HUES64 (cell line): ENCODE measurements around the gene LILRB2.

Experiments used
- H3K27ac ChIP-seq: 2 replicates; pipeline ENCODE4 v1.7.0; 2013; ENCODE audit warnings: low read depth, low read length, inconsistent platforms
- H3K27me3 ChIP-seq: 2 replicates; pipeline ENCODE4 v1.6.1; 2013; ENCODE audit warnings: mild to moderate bottlenecking, low read length; ENCODE audit not compliant: insufficient read depth
- H3K36me3 ChIP-seq: 2 replicates; pipeline ENCODE4 v1.6.1; 2013; ENCODE audit warnings: mild to moderate bottlenecking, low read length; ENCODE audit not compliant: insufficient read depth
- H3K4me1 ChIP-seq: 2 replicates; pipeline ENCODE4 v1.6.1; 2013; ENCODE audit warnings: mild to moderate bottlenecking, low read length, moderate library complexity; ENCODE audit not compliant: insufficient read depth
- H3K4me3 ChIP-seq: 2 replicates; pipeline ENCODE4 v1.5.1; 2013; ENCODE audit warnings: mild to moderate bottlenecking, low read length, moderate library complexity
- H3K9ac ChIP-seq: 2 replicates; pipeline ENCODE4 v1.6.1; 2013; ENCODE audit warnings: mild to moderate bottlenecking, low read depth, low read length
- H3K9me3 ChIP-seq: 2 replicates; pipeline ENCODE4 v1.6.1; 2013; ENCODE audit warnings: low read depth, low read length; ENCODE audit not compliant: insufficient read depth
- WGBS: fragments of 150-250, 120-280 bp; methylation state at CpG from one replicate; pipeline ENCODE4 v1.1.7; 2013; ENCODE audit warnings: missing lambda C conversion rate; 5-methylcytosine and 5-hydroxymethylcytosine counted together

The LILRB2 gene

DNA sequence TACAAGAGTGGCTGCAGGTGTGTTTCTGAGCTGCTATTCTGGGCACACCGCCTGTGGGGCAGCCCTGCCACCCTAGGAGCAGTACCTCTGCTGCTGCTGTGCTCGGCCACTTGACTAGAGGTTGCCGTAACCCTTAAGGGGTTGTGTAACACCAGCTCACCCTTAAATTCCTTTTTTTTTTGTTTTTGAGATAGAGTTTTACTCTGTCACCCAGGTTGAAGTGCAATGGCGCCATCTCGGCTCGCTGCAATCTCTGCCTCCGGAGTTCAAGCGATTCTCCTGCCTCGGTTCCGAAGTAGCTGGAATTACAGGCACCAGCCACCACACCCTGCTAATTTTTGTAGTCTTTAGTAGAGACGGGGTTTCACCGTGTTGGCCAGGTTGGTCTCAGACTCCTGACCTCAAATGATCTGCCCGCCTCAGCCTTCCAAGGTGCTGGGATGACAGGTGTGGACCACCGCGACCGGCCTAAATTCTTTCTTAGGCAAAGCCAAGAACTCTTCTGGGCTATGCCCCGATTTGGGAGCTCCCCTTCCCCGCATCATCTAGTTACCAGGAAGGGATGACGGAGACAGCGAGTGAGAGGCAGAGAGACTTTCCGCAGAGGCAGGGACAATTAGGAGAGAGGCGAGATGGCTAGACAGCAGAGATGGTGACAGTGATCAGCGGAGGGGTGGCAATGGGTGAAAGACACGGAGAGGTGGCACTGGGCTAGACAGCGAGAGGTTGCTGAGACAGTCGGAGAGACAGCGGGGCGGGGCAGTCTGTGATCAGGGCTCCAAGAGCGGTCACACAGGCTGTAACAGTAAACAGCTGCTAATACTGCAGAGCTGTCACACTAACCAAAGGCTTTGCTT, 36.4 kb upstream of the LILRB2 start:
- no peaks in the 10 kb centered on the region for H3K4me1 ChIP-seq
- H3K4me3 ChIP-seq: no peak overlapping the region
- 88% methylated on average over 29 of the region's 29 CpGs for WGBS
- H3K9ac ChIP-seq: no peak overlapping the region; the same call in 1 of the 2 replicates
- no peaks in the 10 kb centered on the region for H3K27me3 ChIP-seq
- H3K27ac ChIP-seq: no peak overlapping the region
- peaks cover 7% of the 10 kb centered on the region for H3K9me3 ChIP-seq
- H3K36me3 ChIP-seq: no peaks in the 10 kb centered on the region

GRCh38 chr19:54316746-54317107, 35.8 kb upstream of the LILRB2 start:
- Histone ChIP-seq H3K27me3 (no peaks in the 10 kb centered on the region), H3K4me1 (no peaks in the 10 kb centered on the region), H3K9ac (no peak overlapping the region; the same call in 1 of the 2 replicates), H3K4me3 (no peak overlapping the region), H3K27ac (no peak overlapping the region), H3K36me3 (no peaks in the 10 kb centered on the region), H3K9me3 (peaks cover 2% of the 10 kb centered on the region; the same call in 1 of the 2 replicates)
- WGBS: 81% methylated on average over 11 of the region's 11 CpGs

- H3K27ac ChIP-seq: no peak overlapping the region
- no peaks in the 10 kb centered on the region for H3K4me1 ChIP-seq
- no peaks in the 10 kb centered on the region for H3K36me3 ChIP-seq
- H3K9me3 ChIP-seq: no peaks in the 10 kb centered on the region
- H3K4me3 ChIP-seq: no peak overlapping the region
- H3K9ac ChIP-seq: no peak overlapping the region
- H3K27me3 ChIP-seq: no peaks in the 10 kb centered on the region
- WGBS: 87% methylated on average over 10 of the region's 10 CpGs
Measured at GRCh38 chr19:54315956-54316355, 35.0 kb upstream of the LILRB2 start.

GRCh38 chr19:54312436-54313377, 31.8 kb upstream of the LILRB2 start, which contains the start of gene LILRA5:
TSS of gene LILRA5 (minus strand) at chr19:54313166. CDS start at chr19:54313019, 147 bp downstream.
- Histone ChIP-seq H3K4me1 (no peaks in the 10 kb centered on the region), H3K9ac (no peak within 1 kb of the TSS), H3K36me3 (no peaks in the 10 kb centered on the region), H3K27me3 (no peaks in the 10 kb centered on the region), H3K4me3 (no peak within 1 kb of the TSS), H3K9me3 (no peaks in the 10 kb centered on the region), H3K27ac (no peak within 1 kb of the TSS)
- WGBS: 75% methylated on average over 13 of the region's 13 CpGs

DNA sequence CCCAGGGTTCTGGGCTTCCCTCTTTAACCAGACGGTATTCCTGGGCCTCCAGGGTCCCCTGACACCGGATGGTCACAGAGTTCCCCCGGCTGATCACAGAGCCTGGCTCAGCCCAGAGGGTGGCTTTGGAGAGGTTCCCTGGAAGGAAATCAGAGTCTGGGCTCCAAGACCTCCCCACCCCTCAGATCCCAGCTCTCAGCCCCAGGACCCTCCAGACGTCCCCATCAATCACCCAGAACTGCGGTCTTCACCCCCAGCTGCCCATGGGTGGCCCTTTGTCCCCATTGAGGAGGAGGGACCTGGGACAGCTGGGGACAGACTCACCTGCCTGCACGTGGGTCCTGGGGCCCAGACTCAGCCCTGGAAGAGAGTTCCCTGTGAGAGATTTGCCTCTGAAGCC, 31.1 kb upstream of the LILRB2 start:
- Histone ChIP-seq H3K4me1 (no peaks in the 10 kb centered on the region), H3K27ac (no peak overlapping the region), H3K9me3 (no peaks in the 10 kb centered on the region), H3K27me3 (no peaks in the 10 kb centered on the region), H3K4me3 (no peak overlapping the region), H3K9ac (no peak overlapping the region), H3K36me3 (no peaks in the 10 kb centered on the region)
- WGBS: 84% methylated on average over 6 of the region's 6 CpGs

DNA sequence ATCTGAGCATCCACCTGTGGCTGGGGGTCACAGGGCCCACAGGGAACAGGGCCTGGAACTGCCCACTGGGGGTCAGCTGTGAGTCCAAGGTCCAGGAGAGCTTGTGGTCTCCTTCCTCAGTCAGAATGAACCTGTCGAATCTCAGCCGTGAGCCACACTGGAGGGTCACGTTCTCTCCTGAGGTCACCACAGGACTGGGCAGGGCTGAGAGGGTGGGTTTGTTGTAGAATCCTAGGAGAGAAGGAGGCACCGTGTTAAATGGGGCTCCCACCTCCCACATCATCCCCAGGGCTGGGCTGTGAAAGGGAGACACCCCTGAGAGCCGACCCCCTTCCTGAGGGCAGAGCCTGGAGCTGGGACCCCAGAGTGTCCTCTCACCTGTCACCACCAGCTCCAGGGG, 30.6 kb upstream of the LILRB2 start:
- Histone ChIP-seq H3K9ac (no peak overlapping the region), H3K27ac (no peak overlapping the region), H3K36me3 (no peaks in the 10 kb centered on the region), H3K9me3 (no peaks in the 10 kb centered on the region), H3K27me3 (no peaks in the 10 kb centered on the region), H3K4me1 (no peaks in the 10 kb centered on the region), H3K4me3 (no peak overlapping the region)
- 81% methylated on average over 4 of the region's 5 CpGs for WGBS

GRCh38 chr19:54310543-54310942, 29.6 kb upstream of the LILRB2 start:
- Histone ChIP-seq H3K9me3 (no peaks in the 10 kb centered on the region), H3K4me1 (no peaks in the 10 kb centered on the region), H3K9ac (no peak overlapping the region), H3K27ac (no peak overlapping the region), H3K36me3 (no peaks in the 10 kb centered on the region), H3K27me3 (no peaks in the 10 kb centered on the region), H3K4me3 (no peak overlapping the region)
- 70% methylated on average over 5 of the region's 5 CpGs for WGBS

DNA sequence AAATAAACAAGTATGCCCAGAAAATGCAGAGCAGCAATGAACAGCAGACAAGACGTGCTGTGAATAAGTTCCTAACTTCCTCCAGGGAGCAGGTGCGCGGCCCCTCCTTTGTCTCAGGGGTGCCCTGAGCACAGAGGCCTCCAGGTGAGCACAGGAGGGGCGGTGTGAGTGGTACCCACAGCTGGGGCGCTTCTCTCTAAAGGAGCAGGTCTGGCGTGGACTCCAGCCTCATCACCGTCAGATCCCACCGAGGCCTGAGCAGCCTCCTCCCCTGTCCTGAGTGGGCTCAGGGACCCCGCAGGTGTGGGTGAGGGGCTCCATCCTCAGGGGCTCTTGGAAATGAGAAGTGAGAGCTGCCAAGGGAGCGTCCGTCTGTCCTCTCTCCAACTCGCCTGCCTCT, 28.9 kb upstream of the LILRB2 start:
- H3K27me3 ChIP-seq: no peaks in the 10 kb centered on the region
- H3K4me3 ChIP-seq: no peak overlapping the region
- no peak overlapping the region for H3K9ac ChIP-seq
- H3K4me1 ChIP-seq: no peaks in the 10 kb centered on the region
- 82% methylated on average over 12 of the region's 12 CpGs for WGBS
- H3K27ac ChIP-seq: no peak overlapping the region
- H3K36me3 ChIP-seq: no peaks in the 10 kb centered on the region
- no peaks in the 10 kb centered on the region for H3K9me3 ChIP-seq

DNA sequence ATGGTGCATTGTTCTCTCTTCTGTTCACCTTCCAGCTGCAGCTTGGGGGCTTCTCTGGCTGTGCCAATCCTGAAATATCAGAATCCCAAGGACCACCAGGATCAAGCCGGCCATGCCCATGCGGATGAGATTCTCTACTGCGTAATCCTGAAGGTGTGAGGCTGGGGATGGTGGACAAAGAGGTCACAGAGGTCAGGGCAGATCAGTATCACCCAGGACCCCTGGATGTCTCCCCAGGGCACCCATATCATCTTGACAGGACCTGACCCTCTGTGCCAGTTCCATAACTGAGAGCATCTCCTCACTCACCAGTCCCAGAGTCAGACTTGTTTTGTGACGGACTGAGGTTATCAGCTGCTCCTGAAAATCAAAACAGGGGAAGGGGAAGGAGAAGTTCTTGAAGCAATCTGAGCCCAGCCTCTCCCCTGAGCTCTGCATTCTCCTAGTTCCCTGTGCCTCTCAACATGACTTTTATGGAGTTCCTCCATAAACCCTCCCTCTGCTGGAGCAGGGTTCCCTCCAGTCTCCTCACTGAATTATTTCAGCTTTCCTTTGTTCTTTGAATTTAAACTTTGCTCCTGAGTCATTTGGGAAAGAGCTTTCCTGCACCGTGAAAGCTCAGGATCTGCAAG, 26.6 kb upstream of the LILRB2 start:
- Histone ChIP-seq H3K4me3 (no peak overlapping the region), H3K9me3 (no peaks in the 10 kb centered on the region), H3K4me1 (no peaks in the 10 kb centered on the region), H3K9ac (no peak overlapping the region), H3K36me3 (no peaks in the 10 kb centered on the region), H3K27ac (no peak overlapping the region), H3K27me3 (no peaks in the 10 kb centered on the region)
- 89% methylated on average over 5 of the region's 5 CpGs for WGBS

DNA sequence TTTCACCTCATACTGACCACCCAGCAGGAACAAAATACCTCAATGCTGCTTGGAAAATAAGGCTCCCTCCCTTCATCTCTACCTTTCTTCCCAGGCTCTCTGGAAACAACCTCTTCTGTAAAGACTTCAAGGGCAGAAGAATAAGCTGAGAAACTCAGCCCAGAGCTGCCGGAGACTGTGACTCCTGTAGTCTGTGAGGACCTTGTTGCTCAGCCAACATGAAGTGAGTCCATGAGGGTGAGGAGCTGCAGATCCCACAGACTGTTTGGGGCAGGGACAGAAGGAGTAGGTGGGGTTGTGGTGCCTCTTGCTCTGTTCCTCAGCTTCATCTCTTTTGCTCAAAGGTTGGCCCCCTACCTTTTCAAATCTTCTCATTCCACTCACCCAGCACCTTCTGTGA, 24.2 kb upstream of the LILRB2 start:
- 92% methylated on average over 1 of the region's 1 CpG for WGBS
- Histone ChIP-seq H3K9ac (no peak overlapping the region), H3K27me3 (peaks cover 9% of the 10 kb centered on the region; the same call in 1 of the 2 replicates), H3K27ac (no peak overlapping the region), H3K9me3 (no peaks in the 10 kb centered on the region), H3K4me1 (no peaks in the 10 kb centered on the region), H3K4me3 (no peak overlapping the region), H3K36me3 (no peaks in the 10 kb centered on the region)

DNA sequence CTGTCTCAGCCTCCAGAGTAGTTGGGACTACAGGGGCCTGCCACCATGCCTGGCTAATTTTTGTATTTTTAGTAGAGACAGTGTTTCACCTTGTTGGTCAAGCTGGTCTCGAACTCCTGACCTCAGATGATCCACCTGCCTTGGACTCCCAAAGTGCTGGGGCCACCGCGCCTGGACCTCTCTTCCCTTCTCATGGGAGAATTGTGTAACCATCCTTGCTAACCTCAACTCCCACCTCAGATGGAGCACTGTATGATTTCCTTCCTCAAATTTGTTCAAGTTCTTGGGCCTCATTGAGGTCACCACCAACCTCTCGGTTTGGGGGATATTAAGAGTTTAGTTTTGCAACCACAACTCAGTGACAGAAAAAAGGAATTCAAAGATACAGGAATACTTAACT, 21.3 kb upstream of the LILRB2 start:
- H3K36me3 ChIP-seq: no peaks in the 10 kb centered on the region
- H3K4me1 ChIP-seq: no peaks in the 10 kb centered on the region
- peaks cover 16% of the 10 kb centered on the region; the same call in 1 of the 2 replicates for H3K27me3 ChIP-seq
- H3K27ac ChIP-seq: no peak overlapping the region
- no peak overlapping the region for H3K4me3 ChIP-seq
- no peaks in the 10 kb centered on the region for H3K9me3 ChIP-seq
- no peak overlapping the region for H3K9ac ChIP-seq
- WGBS: 92% methylated on average over 4 of the region's 4 CpGs
